Motor neuron (in vitro differentiated cells): ENCODE results near the gene FOXP3. TPM values are rescaled to one million over a fixed set of nuclear protein-coding genes. Genes with fewer than 3 reads are reported as not detected.
"Not testable (repeated sequence)": the region's sequence is repeated elsewhere in the genome, so short reads cannot be mapped to it uniquely, and the experiment has no call there.

ENCODE experiments used
- ATAC-seq, 8 experiments: fragments of 200-7000 bp; cut with Tn5 transposase; replicated peaks in 6 of 8; 2 replicates each; pipeline ENCODE4 v1.8.0; 2021; ENCODE audit warnings: mild to moderate bottlenecking in 8 of 8, moderate library complexity in 8 of 8
- H3K27ac ChIP-seq, 2 donors: fragments of 250-450 bp; sonication (Bioruptor Pico); 2 replicates each; pipeline ENCODE4 v1.9.0; 2021; ENCODE audit warnings: antibody characterized with exemption in 2 of 2, mild to moderate bottlenecking in 2 of 2, moderate library complexity in 1 of 2
- H3K4me1 ChIP-seq, 2 donors: fragments of 250-450 bp; sonication (Bioruptor Pico); replicated peaks in 1 of 2; 2 replicates each; pipeline ENCODE4 v1.6.1; 2021; ENCODE audit warnings: antibody characterized with exemption in 2 of 2, mild to moderate bottlenecking in 2 of 2, moderate library complexity in 1 of 2
- H3K4me3 ChIP-seq, 5 donors: fragments of 250-450 bp; sonication (Bioruptor Pico); 2 replicates each; pipeline ENCODE4 v1.9.0; 2021; ENCODE audit warnings: antibody characterized with exemption in 5 of 5, mild to moderate bottlenecking in 5 of 5, moderate library complexity in 4 of 5
- WGBS, 10 experiments: fragments of 450-650 bp; shearing (Covaris generic); methylation state at CpG; one replicate each; pipeline ENCODE4 v1.0.0; 2022; 5-methylcytosine and 5-hydroxymethylcytosine counted together
- in situ Hi-C, 9 experiments: fragments of 400-800 bp; cut with MboI; loops; one replicate each; pipeline ENCODE4 v1.15.0; 2021; ENCODE audit warnings: low sequenced_read_pairs in 9 of 9, low pct_unique_long_range_greater_than_20kb in 2 of 9; ENCODE audit not compliant: unreplicated experiment in 9 of 9
- total RNA-seq, 8 experiments: library from RNA; unstranded; fragments of 300-600 nt; gene quantifications; 2 replicates each; pipeline versions ENCODE4 v1.2.3 to v1.2.4, GENCODE V29; 2022

The FOXP3 gene
- under 1 TPM; 0.11 to 0.84 (median 0.26) TPM for total RNA-seq

GRCh38 chrX:49264460-49264859 lies at the start of gene FOXP3:
Gene FOXP3 (minus strand): TSS chrX:49264710. CDS start chrX:49258505, 6,205 bp downstream.
- peaks cover 0 to 4% of the 10 kb centered on the region in 2 donors for H3K4me1 ChIP-seq
- H3K4me3 ChIP-seq = no peak within 1 kb of the TSS
- no peak within 1 kb of the TSS for H3K27ac ChIP-seq
- in situ Hi-C loops = no loop called here
- no peak for ATAC-seq
- WGBS, 10 experiments = 61 to 100% (median 83%) methylated on average over 1 to 6 of the region's 11 CpGs; no CpG with 5 or more reads in 7 of the 10 experiments

GRCh38 chrX:49312176-49312575 lies 47.7 kb upstream of the FOXP3 start:
- no peak for ATAC-seq
- Histone ChIP-seq H3K27ac (no peak overlapping the region), H3K4me1 (peaks cover 0 to 4% of the 10 kb centered on the region in 2 donors), H3K4me3 (no peak overlapping the region)
- in situ Hi-C loops = no loop called here
- WGBS, 10 experiments = 0 to 100% (median 44%) methylated on average over 1 to 2 of the region's 2 CpGs; no CpG with 5 or more reads in 6 of the 10 experiments

- peaks cover 0 to 4% of the 10 kb centered on the region in 2 donors for H3K4me1 ChIP-seq
- 40 to 70% (median 60%) methylated on average over 1 to 18 of the region's 18 CpGs; no CpG with 5 or more reads in 7 of the 10 experiments for WGBS, 10 experiments
- H3K27ac ChIP-seq = no peak overlapping the region
- no peak for ATAC-seq
- in situ Hi-C loops = no loop called here
- no peak overlapping the region for H3K4me3 ChIP-seq
Measured at GRCh38 chrX:49310371-49310770, 45.9 kb upstream of the FOXP3 start.

GRCh38 chrX:49309401-49309981 lies 45.0 kb upstream of the FOXP3 start:
- H3K4me1 ChIP-seq = peaks cover 0 to 4% of the 10 kb centered on the region in 2 donors
- H3K27ac ChIP-seq = no peak overlapping the region
- WGBS, 10 experiments = 0 to 24% methylated on average over 1 to 8 of the region's 8 CpGs; no CpG with 5 or more reads in 8 of the 10 experiments
- in situ Hi-C loops = no loop called here
- H3K4me3 ChIP-seq = no peak overlapping the region
- ATAC-seq = peak in 2 of 8 experiments; percentile 63 to 76

- peaks cover 0 to 4% of the 10 kb centered on the region in 2 donors for H3K4me1 ChIP-seq
- in situ Hi-C loops = no loop called here
- peak in 3 of 8 experiments; percentile 22 to 84 (median 82) for ATAC-seq
- no peak overlapping the region for H3K27ac ChIP-seq
- H3K4me3 ChIP-seq = no peak overlapping the region
- 0 to 82% (median 43%) methylated on average over 2 to 7 of the region's 15 CpGs; no CpG with 5 or more reads in 6 of the 10 experiments for WGBS, 10 experiments
Measured at GRCh38 chrX:49308604-49309269, 44.2 kb upstream of the FOXP3 start.

GRCh38 chrX:49307775-49308174 lies 43.3 kb upstream of the FOXP3 start:
- ATAC-seq = not testable (repeated sequence)

GRCh38 chrX:49303346-49303745 lies 38.8 kb upstream of the FOXP3 start, which contains the start of gene GAGE10:
Gene GAGE10 (plus strand): TSS chrX:49303646. CDS start chrX:49304860, 1,214 bp downstream.
- H3K4me1 ChIP-seq = no peaks in the 10 kb centered on the region
- in situ Hi-C loops = no loop called here
- H3K4me3 ChIP-seq = no peak within 1 kb of the TSS
- no peak within 1 kb of the TSS for H3K27ac ChIP-seq
- ATAC-seq = no peak
- WGBS, 10 experiments = 24% methylated on average over 2 of the region's 15 CpGs; no CpG with 5 or more reads in 9 of the 10 experiments

More at GRCh38 chrX:49307775-49308174, 43.3 kb upstream of the FOXP3 start:
- in situ Hi-C loops, H3K27ac ChIP-seq, H3K4me3 ChIP-seq, H3K4me1 ChIP-seq: not testable (repeated sequence)
- 35% methylated on average over 2 of the region's 2 CpGs; no CpG with 5 or more reads in 9 of the 10 experiments for WGBS, 10 experiments

GRCh38 chrX:49300703-49301102 lies 36.2 kb upstream of the FOXP3 start:
- H3K27ac ChIP-seq = no peak overlapping the region
- no peaks in the 10 kb centered on the region for H3K4me1 ChIP-seq
- H3K4me3 ChIP-seq = no peak overlapping the region
- 0 to 33% methylated on average over 1 of the region's 1 CpG; no CpG with 5 or more reads in 8 of the 10 experiments for WGBS, 10 experiments
- in situ Hi-C loops = no loop called here
- no peak for ATAC-seq

GRCh38 chrX:49299293-49299692 lies 34.8 kb upstream of the FOXP3 start:
- 70 to 100% methylated on average over 1 to 2 of the region's 5 CpGs; no CpG with 5 or more reads in 8 of the 10 experiments for WGBS, 10 experiments
- ATAC-seq, in situ Hi-C loops, H3K4me1 ChIP-seq, H3K4me3 ChIP-seq, H3K27ac ChIP-seq: not testable (repeated sequence)

GRCh38 chrX:49292400-49293362 lies 28.2 kb upstream of the FOXP3 start:
- WGBS, 10 experiments = 0 to 100% (median 82%) methylated on average over 1 to 3 of the region's 17 CpGs; no CpG with 5 or more reads in 6 of the 10 experiments
- H3K4me1 ChIP-seq = no peaks in the 10 kb centered on the region
- in situ Hi-C loops = no loop called here
- ATAC-seq = no peak
- H3K27ac ChIP-seq = no peak overlapping the region
- H3K4me3 ChIP-seq = no peak overlapping the region

GRCh38 chrX:49291615-49292337 lies 27.3 kb upstream of the FOXP3 start:
- WGBS, 10 experiments = 7 to 44% (median 31%) methylated on average over 2 to 6 of the region's 11 CpGs; no CpG with 5 or more reads in 7 of the 10 experiments
- Histone ChIP-seq H3K27ac (no peak overlapping the region), H3K4me3 (no peak overlapping the region), H3K4me1 (no peaks in the 10 kb centered on the region)
- in situ Hi-C loops = no loop called here
- peak; percentile 28 to 88 (median 60) for ATAC-seq

- H3K27ac ChIP-seq = no peak overlapping the region
- H3K4me3 ChIP-seq = no peak overlapping the region
- no peak for ATAC-seq
- in situ Hi-C loops = no loop called here
- H3K4me1 ChIP-seq = no peaks in the 10 kb centered on the region
- WGBS, 10 experiments = 47 to 65% methylated on average over 2 to 7 of the region's 7 CpGs; no CpG with 5 or more reads in 8 of the 10 experiments
Measured at GRCh38 chrX:49290215-49290614, 25.7 kb upstream of the FOXP3 start.
